Adrenal gland (tissue), 12 donors: ENCODE results near the gene BNIP1. TPM values are rescaled to one million over a fixed set of nuclear protein-coding genes. Genes with fewer than 3 reads are reported as not detected.
A peak's percentile ranks its signal among the peaks of the same experiment; 100 is the strongest.
"Not testable (repeated sequence)": the region's sequence is repeated elsewhere in the genome, so short reads cannot be mapped to it uniquely, and the experiment has no call there.

ENCODE experiments used
- DNase-seq, 7 donors: peaks; one replicate each; pipeline ENCODE4 v3.0.0-alpha.2; 2019 to 2020
- H3K27ac ChIP-seq, 5 donors: fragments of 200-600 bp; sonication (generic) in 4 of 5; 1 replicate in 3 of 5; 2 replicates in 2 of 5; pipeline versions ENCODE4 v1.5.1 to v1.8.0; 2016 to 2020; ENCODE audit warnings: mild to moderate bottlenecking in 1 of 5
- H3K27me3 ChIP-seq: fragments of 200-600 bp; 2 replicates; pipeline ENCODE4 v1.8.0; 2021
- H3K36me3 ChIP-seq, 2 donors: fragments of 200-600 bp; replicated peaks in 1 of 2; 1 replicate in 1 of 2; 2 replicates in 1 of 2; pipeline versions ENCODE4 v1.5.1 to v1.8.0; 2018 to 2022
- H3K4me1 ChIP-seq, 2 donors: fragments of 200-600 bp; replicated peaks in 1 of 2; 1 replicate in 1 of 2; 2 replicates in 1 of 2; pipeline versions ENCODE4 v1.5.1 to v1.8.0; 2018 to 2021
- H3K4me3 ChIP-seq, 4 donors: fragments of 200-600 bp; sonication (generic) in 3 of 4; one replicate each; pipeline ENCODE4 v1.5.1; 2016 to 2018
- H3K9me3 ChIP-seq, 3 donors: fragments of 200-600 bp; sonication (generic) in 1 of 3; replicated peaks in 1 of 3; 1 replicate in 2 of 3; 2 replicates in 1 of 3; pipeline versions ENCODE4 v1.5.1 to v1.8.0; 2016 to 2021
- POLR2A ChIP-seq, 2 donors: fragments of 450-650 bp; IDR thresholded peaks; one replicate each; pipeline ENCODE4 v1.6.1; 2017; ENCODE audit warnings: antibody characterized with exemption in 2 of 2, mild to moderate bottlenecking in 2 of 2, moderate library complexity in 1 of 2
- WGBS, 4 donors: extraction: QIAGEN DNeasy Blood & Tissue Kit in 2 of 4; methylation state at CpG; one replicate each; pipeline versions ENCODE4 v1.1.5 to v1.1.7; 2013 to 2017; 5-methylcytosine and 5-hydroxymethylcytosine counted together
- intact Hi-C, 2 donors: fragments of 100-400 bp; cut with DNase I; formaldehyde crosslinking; loops; one replicate each; pipeline versions ENCODE4 v1.14.1 to v1.15.0; 2022 to 2023
- polyA plus RNA-seq, 3 donors: library from polyadenylated mRNA; stranded (reverse); fragments of 200-250 nt in 2 of 3; fragments of 350-450 nt in 1 of 3; fragmentation: Illumina TruSeq in 1 of 3; extraction: RNeasy Lipid Tissue Mini Kit (QIAGEN cat#74804) in 1 of 3; gene quantifications; one replicate each; pipeline ENCODE4 v1.2.3, GENCODE V29; 2013 to 2014
- total RNA-seq, 9 donors: library from RNA; depleted of rRNA in 4 of 9; stranded (reverse); fragments of >200 nt in 4 of 9; fragments of 120-200 nt in 1 of 9; fragmentation: NEBNext Ultra II Directional in 1 of 9; extraction: Animal tissue kit (Norgen Biotek cat#: 25700) in 1 of 9; gene quantifications; one replicate each; pipeline versions ENCODE4 v1.1.0 to v1.2.4, GENCODE V29; 2013 to 2023
- TF ChIP-seq, protein P1 (sequence below), 6 experiments: fragments of 450-650 bp in 4 of 6; fragments of 200-600 bp in 2 of 6; sonication (generic) in 1 of 6; IDR thresholded peaks; 1 replicate in 5 of 6; 2 replicates in 1 of 6; pipeline versions ENCODE4 v1.5.1 to v1.8.0; 2016 to 2021; ENCODE audit warnings: antibody characterized with exemption in 6 of 6, mild to moderate bottlenecking in 2 of 6, moderate library complexity in 1 of 6
- donor health status: healthy with polysubstance abuse.
- donor health status: Bipolar disorder and iron deficiency.
- donor health status: DM: yes; HTN: yes; CAD: no.
- donor health status: DM: no; HTN: no; CAD: no.
- donor health status: DM: no; HTN: no; CAD: no.
- donor health status: DM: yes; HTN: yes; CAD: no.

Gene BNIP1
- total and polyA plus RNA-seq, 12 donors, result 5.9 to 28.8 (median 15.0) TPM

DNA sequence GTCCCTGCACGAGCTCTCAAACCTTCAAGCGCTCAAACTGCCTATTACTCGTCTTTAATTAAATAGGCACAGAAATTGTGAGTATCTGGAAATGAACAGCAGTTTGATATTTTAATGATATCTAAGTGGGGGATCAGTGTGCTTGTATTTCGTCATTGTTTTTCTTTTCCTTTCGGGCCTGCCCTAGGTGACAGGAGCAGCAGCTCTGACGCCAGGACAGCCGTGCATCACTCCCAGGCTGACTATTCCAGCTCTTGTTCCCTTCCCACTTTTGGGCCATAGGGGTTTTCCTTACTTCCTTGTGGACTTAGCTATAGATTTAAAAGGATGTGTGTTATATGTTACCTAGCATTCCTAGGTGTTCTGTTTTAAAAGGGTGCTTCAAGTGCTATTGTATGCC, 9.5 kb downstream of the BNIP1 start:
- no peak overlapping the region for H3K4me3 ChIP-seq
- no peak for TF ChIP-seq POLR2A (IDR thresholded peaks at IDR 0.05)
- TF ChIP-seq, protein P1, sequence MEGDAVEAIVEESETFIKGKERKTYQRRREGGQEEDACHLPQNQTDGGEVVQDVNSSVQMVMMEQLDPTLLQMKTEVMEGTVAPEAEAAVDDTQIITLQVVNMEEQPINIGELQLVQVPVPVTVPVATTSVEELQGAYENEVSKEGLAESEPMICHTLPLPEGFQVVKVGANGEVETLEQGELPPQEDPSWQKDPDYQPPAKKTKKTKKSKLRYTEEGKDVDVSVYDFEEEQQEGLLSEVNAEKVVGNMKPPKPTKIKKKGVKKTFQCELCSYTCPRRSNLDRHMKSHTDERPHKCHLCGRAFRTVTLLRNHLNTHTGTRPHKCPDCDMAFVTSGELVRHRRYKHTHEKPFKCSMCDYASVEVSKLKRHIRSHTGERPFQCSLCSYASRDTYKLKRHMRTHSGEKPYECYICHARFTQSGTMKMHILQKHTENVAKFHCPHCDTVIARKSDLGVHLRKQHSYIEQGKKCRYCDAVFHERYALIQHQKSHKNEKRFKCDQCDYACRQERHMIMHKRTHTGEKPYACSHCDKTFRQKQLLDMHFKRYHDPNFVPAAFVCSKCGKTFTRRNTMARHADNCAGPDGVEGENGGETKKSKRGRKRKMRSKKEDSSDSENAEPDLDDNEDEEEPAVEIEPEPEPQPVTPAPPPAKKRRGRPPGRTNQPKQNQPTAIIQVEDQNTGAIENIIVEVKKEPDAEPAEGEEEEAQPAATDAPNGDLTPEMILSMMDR (IDR thresholded peaks at IDR 0.05), result no peak
- no peaks in the 10 kb centered on the region for H3K27me3 ChIP-seq
- intact Hi-C loops, result no loop called here
- 89 to 92% (median 90%) methylated on average over 7 of the region's 7 CpGs for WGBS, 4 donors
- H3K27ac ChIP-seq, result no peak overlapping the region
- peak in 1 of 7 donors; percentile 51 for DNase-seq
- H3K9me3 ChIP-seq, result no peaks in the 10 kb centered on the region
- H3K4me1 ChIP-seq, result no peaks in the 10 kb centered on the region
- H3K36me3 ChIP-seq, result peaks cover 0 to 55% of the 10 kb centered on the region in 2 donors

DNA sequence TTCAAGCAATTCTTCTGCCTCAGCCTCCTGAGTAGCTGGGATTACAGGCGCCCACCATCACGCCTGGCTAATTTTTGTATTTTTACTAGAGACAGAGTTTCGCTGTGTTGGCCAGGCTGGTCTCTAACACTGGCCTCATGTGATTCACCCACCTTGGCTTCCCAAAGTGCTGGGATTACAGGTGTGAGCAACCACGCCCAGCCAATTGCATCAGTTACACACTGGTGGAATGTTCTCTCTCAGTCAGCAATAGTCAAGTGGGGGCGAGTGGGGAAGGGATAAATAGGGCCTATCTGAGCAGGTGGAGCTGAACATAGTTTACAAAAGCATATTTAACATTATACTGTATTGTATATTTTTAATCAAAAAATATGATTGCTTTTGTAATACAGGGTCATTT, 10.3 kb downstream of the BNIP1 start:
- H3K27me3 ChIP-seq, intact Hi-C loops, DNase-seq, H3K4me3 ChIP-seq, H3K4me1 ChIP-seq, H3K27ac ChIP-seq, H3K9me3 ChIP-seq: not testable (repeated sequence)
- H3K36me3 ChIP-seq, result peaks cover 0 to 56% of the 10 kb centered on the region in 2 donors
- WGBS, 4 donors, result 92 to 100% (median 97%) methylated on average over 5 of the region's 5 CpGs

DNA sequence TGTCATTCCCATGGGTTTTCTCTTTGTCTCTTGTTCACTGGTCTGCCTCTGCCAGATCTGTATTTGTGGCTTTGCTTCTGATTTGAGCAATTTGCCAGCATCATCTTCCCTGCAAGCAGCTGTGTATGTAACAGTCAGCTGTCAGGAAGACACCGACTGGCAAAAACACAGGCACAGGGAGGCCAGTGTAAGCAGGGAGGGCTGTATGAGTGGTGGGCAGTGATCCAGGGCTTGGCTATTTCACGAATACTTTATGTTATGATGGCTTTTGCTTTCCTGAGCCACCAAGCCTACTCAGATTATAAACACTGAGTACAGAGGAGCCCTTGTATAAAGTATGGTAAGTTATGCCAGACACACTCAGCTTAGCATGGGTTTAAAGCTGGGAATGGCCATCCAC, 11.6 kb downstream of the BNIP1 start:
- intact Hi-C loops, result no loop called here
- no peak for TF ChIP-seq POLR2A (IDR thresholded peaks at IDR 0.05)
- TF ChIP-seq, protein P1 (IDR thresholded peaks at IDR 0.05), result no peak
- 33 to 87% (median 82%) methylated on average over 2 of the region's 2 CpGs for WGBS, 4 donors
- no peaks in the 10 kb centered on the region for H3K4me1 ChIP-seq
- H3K27me3 ChIP-seq, result no peaks in the 10 kb centered on the region
- no peak overlapping the region for H3K27ac ChIP-seq
- no peaks in the 10 kb centered on the region for H3K9me3 ChIP-seq
- no peak overlapping the region for H3K4me3 ChIP-seq
- peaks cover 0 to 65% of the 10 kb centered on the region in 2 donors for H3K36me3 ChIP-seq
- peak in 1 of 7 donors; percentile 28 for DNase-seq

DNA sequence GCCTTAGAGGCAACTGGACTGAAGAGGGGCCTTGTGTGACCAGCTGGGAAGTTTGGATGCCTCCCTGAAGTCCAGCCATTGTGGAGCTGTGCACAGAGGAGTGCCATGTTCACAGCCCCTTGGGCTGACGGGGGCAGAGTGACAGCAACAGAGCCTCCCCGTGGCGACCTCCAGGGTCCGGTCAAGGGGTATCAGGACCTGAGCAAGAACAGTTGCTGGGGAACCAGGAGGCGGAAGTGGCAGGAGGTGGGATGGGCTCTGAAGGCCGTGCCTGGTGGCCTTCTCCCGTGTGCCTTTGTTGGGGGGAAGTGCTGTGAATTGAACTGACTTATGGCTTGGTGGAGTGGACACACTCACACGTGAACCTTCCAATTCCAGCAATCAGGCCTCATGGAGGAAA, 14.0 kb downstream of the BNIP1 start:
- Histone ChIP-seq H3K27me3 (no peaks in the 10 kb centered on the region), H3K4me1 (peaks cover 3 to 7% of the 10 kb centered on the region in 2 donors), H3K27ac (no peak overlapping the region), H3K4me3 (no peak overlapping the region), H3K9me3 (no peaks in the 10 kb centered on the region), H3K36me3 (peaks cover 0 to 68% of the 10 kb centered on the region in 2 donors)
- WGBS, 4 donors, result 78 to 96% (median 88%) methylated on average over 6 to 8 of the region's 8 CpGs
- no peak for TF ChIP-seq POLR2A (IDR thresholded peaks at IDR 0.05)
- TF ChIP-seq, protein P1 (IDR thresholded peaks at IDR 0.05), result no peak
- intact Hi-C loops, result no loop called here
- DNase-seq, result peak in 1 of 7 donors; percentile 18

DNA sequence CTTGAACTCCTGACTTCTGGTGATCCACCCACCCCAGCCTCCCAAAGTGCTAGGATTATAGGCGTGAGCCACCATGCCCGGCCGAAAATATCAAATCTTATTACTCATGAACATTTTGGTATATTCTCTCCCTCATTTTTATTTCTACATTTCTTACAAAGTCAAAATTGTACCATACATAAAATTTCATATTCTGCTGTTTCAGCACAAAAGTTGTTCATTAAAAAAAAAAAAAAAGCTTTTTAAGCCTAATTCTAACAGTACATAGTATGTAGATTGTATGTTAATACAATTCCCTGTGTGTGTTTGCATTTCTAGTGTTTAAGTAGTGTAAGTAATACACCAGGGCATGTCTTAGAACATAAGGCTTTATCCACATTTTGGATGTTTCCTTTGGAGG, 14.9 kb downstream of the BNIP1 start:
- DNase-seq, result no peak
- H3K4me3 ChIP-seq, result no peak overlapping the region
- peaks cover 0 to 66% of the 10 kb centered on the region in 2 donors for H3K36me3 ChIP-seq
- no peaks in the 10 kb centered on the region for H3K9me3 ChIP-seq
- TF ChIP-seq, protein P1 (IDR thresholded peaks at IDR 0.05), result no peak
- TF ChIP-seq POLR2A (IDR thresholded peaks at IDR 0.05), result no peak
- no peaks in the 10 kb centered on the region for H3K27me3 ChIP-seq
- WGBS, 4 donors, result 61 to 93% (median 92%) methylated on average over 3 of the region's 3 CpGs
- intact Hi-C loops, result no loop called here
- no peak overlapping the region for H3K27ac ChIP-seq
- peaks cover 3 to 14% of the 10 kb centered on the region in 2 donors for H3K4me1 ChIP-seq
